Measurements from ENCODE around the gene CDC42BPB.

GRCh38 chr14:102968306-102968705, 89.0 kb downstream of the CDC42BPB start:
- TF ChIP-seq CTCF (tag by site-specific recombination; IDR thresholded peaks at IDR 0.05) (no peak), ZNF621 (tag by site-specific recombination; IDR thresholded peaks at IDR 0.05) (no peak), ZNF140 (tag by site-specific recombination; IDR thresholded peaks at IDR 0.05) (no peak), SP2 (tag by site-specific recombination; IDR thresholded peaks at IDR 0.05) (no peak)
